NCI-H2081 treated with DMSO at 0.1 percent for 48 hours (cell line): Measurements from ENCODE around the gene MRGPRX4.
"Not testable (repeated sequence)": the region's sequence is repeated elsewhere in the genome, so short reads cannot be mapped to it uniquely, and the experiment has no call there.

Experiments
- DNase-seq: peaks from one replicate; lab custom pipeline; 2025; lab: John Stamatoyannopoulos, UW

Gene MRGPRX4

DNA sequence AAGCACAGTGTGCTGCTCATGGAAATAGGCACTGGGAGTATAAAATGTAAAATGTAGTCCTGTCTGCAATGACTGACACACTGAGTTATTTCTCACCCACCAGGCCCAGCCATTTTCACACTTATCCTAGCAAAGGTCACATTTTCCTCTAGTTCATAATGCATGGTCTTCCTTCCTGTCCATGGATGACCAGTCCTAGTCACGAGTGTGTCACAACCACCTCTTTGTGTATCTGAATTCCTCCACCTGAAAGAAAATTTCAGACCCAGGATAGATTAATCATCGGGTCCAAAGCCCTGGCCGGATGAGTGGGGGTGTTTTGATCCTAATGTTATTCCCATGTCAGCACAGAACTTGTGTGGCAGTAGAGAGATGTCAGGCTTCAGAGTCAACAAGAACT is at the start of gene MRGPRX4:
Gene MRGPRX4, plus strand, starts transcription at position 172 of the 400 bp plus-strand sequence. CDS start 420 bp downstream, outside the sequence.
- no peak for DNase-seq

DNA sequence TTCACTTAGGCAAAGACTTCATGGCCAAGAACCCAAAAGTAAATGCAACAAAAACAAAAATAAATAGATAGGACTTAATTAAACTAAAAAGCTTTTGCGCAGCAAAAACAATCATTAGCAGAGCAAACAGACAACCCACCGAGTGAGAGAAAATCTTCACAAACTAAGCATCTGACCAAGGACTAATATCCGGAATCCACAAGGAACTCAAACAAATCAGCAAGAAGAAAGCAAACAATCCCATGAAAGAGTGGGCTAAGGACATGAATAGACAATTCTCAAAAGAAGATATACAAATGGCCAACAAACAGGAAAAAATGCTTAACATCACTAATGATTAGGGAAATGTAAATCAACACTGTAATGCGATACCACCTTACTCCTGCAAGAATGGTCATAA is 41.5 kb upstream of the MRGPRX4 start:
- DNase-seq: not testable (repeated sequence)

DNA sequence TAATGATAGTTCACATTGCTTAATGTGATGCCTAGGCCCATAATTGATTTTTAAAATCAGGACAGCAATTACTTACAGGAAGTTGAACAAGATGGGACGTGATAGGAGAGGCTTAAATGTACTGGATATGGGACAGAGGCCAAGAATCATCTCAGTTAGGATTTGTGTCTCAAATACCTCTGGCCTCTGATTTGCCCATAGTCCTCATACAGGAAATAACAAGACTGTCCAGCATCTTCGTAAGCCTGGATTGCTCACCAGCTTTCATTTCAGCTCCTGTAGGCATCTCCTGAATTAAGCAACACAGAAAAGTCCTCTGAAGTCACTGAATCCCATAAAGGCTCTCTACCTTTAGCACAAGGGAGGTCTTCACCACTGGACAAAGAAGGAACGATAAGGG is 40.3 kb upstream of the MRGPRX4 start, which contains the start of gene MRGPRX3:
Gene MRGPRX3, plus strand, starts transcription at position 231 of the 400 bp plus-strand sequence. CDS start 4,632 bp downstream, outside the sequence.
- no peak for DNase-seq

DNA sequence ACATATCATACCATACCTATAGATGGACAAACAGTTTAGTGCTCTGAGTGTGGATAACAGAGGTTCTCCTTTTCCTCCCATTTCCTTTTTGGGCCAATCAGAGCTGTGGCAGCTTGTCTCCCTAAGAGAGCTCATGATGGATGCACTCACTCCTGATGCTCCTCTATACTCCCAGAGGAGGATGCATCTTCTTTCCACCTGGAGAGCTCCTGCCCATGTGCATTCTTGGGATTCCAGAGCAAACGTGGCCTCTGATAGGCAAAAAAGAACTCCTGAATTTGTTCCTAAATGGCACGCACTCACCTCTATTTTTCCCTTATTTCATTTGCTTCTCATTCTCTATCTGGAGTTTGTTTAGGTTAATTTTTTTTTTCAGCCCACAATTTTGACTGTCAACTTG is 37.3 kb upstream of the MRGPRX4 start:
- DNase-seq: no peak

DNA sequence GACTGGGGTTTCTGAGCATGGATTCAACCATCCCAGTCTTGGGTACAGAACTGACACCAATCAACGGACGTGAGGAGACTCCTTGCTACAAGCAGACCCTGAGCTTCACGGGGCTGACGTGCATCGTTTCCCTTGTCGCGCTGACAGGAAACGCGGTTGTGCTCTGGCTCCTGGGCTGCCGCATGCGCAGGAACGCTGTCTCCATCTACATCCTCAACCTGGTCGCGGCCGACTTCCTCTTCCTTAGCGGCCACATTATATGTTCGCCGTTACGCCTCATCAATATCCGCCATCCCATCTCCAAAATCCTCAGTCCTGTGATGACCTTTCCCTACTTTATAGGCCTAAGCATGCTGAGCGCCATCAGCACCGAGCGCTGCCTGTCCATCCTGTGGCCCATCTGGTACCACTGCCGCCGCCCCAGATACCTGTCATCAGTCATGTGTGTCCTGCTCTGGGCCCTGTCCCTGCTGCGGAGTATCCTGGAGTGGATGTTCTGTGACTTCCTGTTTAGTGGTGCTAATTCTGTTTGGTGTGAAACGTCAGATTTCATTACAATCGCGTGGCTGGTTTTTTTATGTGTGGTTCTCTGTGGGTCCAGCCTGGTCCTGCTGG is 35.3 kb upstream of the MRGPRX4 start:
- no peak for DNase-seq

DNA sequence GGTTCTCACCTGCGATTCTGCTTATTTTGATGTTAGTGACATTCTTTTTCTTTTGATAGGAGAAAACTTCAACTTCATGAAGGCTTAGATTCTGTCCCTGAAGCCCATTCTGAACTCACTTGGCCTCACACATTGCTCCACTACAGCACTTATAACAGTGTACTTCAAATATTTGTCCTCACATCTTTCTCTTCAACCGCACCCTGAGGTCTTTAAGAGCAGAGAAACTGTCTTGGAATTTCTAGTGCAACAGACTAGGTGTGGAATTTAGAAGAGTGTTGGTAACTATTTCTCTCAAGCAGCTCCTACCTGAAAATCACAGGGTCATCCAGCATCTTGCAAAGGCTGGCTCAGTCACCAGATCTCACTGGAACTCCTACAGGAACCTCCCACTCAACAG is 32.5 kb upstream of the MRGPRX4 start:
- no peak for DNase-seq

DNA sequence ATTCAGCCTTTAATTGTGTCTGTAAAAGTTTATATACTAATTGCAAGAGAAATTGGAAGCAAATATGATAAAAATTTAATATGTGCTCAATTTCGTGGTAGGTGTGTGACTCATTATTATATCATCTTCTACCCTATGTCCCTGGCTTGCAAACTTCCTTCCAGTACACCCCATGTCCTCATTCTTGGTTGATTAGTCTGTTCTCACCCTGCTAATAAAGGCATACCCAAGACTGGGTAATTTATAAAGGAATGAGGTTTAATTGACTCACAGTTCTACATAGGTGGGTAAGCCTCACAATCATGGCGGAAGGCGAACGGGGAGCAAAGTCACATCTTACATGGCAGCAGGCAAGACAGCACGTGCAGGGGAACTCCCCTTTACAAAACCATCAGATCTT is 28.4 kb upstream of the MRGPRX4 start:
- no peak for DNase-seq

DNA sequence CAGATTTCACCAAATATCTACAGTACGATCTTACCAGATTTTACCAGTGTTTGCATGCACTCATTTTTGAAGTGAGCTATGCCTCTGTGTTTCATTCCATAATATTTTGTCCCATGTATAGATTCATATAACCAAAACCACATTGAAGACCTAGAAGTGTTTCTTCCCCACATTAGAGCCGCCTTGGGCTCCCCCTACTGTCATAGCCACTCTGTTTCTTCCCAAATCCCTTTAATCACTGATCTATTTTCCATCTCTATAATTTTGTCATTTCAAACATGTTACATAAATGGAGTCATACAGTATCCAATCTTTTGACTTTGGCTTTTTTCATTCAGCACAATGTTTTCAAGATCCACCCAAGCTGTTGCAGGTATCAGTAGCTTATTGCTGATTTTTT is 27.6 kb upstream of the MRGPRX4 start:
- no peak for DNase-seq

DNA sequence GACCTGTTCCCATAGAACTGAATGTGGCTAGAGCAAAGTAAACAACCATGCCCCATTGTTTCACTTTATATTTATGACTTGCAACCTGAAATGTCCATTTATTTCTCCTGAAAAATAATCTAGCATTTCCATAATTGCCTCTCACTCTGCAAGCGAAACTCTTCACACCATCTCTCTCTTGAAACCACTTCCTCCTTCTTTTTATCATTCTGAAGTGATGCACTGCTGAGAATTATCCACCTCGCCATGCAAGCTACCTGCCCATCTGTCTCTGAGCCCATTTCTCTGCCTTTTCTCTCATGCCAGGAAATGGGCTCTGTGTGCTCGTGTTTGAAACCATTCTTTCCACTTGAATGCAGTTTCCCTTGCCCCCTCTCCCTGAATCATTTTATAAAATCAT is 26.8 kb upstream of the MRGPRX4 start:
- no peak for DNase-seq

DNA sequence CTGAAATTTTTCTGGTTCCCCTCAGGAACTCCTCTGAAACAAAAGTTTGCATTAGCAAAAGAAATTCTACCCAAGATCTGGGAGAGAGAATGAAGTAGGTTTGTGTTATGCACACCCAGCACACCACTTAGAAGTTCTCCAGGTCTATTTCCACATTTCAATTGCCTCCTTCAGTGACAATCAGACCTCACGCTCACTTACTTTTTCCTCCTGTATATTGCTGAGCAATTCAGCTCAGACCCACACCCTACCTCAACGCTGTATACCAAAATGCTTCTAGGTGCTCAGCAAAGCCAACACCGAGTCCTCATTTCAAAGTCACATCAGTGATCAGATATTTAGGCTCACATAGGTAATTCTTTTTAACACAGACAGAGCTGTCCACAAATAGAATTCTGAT is 21.1 kb upstream of the MRGPRX4 start:
- no peak for DNase-seq

DNA sequence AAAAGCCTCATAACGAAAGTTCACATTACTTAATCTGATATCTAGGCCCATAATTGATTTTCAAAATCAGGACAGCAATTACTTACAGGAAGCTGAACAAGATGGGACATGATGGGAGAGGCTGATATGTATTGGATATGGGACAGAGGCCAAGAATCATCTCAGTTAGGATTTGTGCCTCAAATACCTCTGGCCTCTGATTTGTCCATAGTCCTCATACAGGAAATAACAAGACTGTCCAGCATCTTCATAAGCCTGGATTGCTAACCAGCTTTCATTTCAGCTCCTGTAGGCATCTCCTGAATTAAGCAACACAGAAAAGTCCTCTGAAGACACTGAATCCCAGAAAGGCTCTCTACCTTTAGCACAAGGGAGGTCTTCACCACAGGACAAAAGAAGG is 4.3 kb upstream of the MRGPRX4 start:
- DNase-seq: no peak

DNA sequence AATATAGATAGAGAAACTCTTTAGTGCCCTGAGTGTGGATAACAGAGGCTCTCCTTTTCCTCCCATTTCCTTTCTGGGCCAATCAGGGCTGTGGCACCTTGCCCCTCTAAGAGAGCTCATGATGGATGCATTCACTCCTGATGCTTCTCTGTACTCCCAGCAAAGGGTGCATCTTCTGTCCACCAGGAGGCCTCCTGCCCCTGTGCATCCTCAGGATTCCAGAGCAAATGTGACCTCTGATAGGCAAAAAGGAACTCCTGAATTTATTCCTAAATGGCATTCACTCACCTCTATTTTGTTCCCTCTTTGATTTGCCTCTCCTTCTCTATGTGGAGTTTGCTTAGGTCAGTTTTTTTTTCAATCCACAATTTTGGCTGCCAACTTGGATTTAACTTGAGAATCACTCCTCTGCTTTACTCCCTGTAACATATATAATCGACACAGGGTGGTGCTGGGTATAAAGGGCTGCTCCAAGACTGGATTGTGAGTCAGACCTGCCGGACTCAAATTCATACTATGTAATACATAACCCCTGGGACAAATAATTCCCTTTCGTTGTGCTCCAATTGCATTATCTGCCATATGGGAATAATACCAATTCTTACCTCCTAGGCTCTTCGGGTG is 1.1 kb upstream of the MRGPRX4 start:
- DNase-seq: no peak

DNA sequence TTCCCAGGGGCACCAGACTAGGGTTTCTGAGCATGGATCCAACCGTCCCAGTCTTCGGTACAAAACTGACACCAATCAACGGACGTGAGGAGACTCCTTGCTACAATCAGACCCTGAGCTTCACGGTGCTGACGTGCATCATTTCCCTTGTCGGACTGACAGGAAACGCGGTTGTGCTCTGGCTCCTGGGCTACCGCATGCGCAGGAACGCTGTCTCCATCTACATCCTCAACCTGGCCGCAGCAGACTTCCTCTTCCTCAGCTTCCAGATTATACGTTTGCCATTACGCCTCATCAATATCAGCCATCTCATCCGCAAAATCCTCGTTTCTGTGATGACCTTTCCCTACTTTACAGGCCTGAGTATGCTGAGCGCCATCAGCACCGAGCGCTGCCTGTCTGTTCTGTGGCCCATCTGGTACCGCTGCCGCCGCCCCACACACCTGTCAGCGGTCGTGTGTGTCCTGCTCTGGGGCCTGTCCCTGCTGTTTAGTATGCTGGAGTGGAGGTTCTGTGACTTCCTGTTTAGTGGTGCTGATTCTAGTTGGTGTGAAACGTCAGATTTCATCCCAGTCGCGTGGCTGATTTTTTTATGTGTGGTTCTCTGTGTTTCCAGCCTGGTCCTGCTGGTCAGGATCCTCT is 709 bp downstream of the MRGPRX4 start:
- no peak for DNase-seq

DNA sequence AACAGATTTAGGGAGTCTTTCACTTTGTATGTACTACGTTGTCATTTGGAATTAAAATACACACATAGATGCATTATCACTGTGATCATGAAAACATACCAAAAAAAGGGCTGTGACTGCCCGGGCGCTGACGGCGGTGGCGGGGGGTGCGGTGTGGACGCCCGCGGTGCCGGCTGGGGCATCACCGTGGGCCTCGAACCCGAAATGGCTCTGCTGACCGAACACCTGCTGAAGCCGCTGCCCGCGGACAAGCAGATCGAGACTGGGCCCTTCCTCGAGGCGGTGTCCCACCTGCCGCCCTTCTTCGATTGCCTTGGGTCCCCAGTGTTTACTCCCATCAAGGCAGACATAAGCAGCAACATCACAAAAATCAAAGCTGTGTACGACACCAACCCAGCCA is 16.2 kb downstream of the MRGPRX4 start:
- DNase-seq: no peak

DNA sequence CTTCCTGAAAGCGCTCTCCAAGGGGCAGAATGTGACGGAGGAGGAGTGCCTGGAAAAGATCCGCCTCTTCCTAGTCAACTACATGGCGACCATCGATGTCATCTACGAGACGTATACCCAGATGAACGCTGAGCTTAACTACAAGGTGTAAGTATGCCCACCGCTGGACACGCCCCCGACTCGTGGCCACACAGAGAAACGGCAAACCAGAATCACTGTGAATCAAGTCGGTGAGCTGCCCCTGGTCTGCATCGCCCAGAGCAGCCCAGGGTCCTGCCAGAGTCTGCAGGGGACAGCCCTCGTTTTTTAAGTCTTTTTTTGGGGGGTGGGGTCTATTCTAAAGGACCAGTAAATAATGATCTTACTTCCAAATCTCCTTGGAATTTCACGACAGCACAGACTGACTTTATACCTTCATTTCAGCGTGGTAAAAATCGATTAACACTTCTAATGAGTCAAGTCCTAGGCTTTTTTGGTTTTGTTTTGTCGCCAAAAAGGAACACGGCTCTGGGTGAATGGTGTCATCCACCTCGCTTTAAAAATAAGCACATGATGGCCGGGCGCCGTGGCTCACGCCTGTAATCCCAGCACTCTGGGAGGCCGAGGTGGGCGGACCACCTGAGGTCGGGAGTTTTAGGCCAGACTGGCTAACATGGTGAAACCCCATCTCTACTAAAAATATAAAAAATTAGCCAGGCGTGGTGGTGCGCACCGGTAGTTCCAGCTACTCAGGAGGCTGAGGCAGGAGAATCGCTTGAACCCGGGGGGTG is 17.0 kb downstream of the MRGPRX4 start:
- DNase-seq: not testable (repeated sequence)

DNA sequence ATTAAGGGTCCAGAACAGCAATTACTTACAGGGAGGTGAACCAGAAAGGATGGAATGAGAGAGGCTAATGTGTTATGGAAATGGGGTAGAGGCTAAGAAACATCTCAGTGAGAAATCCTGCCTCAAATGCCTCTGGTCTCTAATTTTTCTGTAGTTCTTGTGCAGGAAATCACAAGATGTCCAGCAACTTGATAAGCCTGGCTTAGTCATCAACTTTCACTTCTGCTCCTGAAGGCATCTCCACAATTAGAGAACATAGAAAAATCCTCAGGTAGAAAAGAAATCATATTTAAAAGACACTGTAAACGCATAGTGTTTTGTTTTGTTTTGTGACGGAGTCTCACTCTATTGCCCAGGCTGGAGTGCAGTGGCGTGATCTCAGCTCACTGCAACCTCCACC is 18.7 kb downstream of the MRGPRX4 start:
- DNase-seq: no peak

DNA sequence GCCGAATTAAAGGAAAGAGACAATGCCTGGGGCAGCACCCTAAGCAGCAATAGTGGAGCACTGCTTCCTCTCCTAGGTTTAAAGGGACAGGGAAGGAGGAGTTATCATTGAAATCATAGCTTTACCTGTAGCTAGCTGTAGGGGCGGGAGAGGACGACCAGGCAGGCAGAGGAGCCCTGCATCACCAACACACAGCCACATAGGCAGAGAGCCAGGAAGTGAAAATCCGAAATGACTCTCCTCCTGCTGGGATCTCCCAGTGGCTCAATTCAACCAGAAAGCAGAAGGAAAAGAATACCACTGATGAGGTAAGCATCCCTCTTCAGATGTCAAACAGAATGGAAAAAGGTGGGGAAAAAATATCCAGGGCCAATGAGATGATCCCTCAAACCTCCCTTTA is 20.4 kb downstream of the MRGPRX4 start:
- no peak for DNase-seq

DNA sequence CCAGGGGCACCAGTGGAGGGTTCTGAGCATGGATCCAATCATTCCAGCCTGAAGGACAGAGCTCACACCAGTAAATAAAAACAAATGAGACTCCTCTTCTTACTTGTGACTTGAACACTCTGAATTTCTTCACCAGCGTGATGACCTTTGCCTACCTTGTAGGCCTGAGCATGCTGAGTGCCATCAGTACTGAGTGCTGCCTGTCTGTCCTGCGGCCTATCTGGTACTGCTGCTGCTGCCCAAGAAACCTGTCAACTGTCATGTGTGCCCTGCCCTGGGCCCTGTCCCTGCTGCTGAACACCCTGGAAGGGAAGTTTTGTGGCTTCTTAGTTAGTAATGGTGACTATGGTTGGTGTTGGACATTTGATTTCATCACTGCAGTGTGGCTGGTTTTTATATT is 23.9 kb downstream of the MRGPRX4 start:
- DNase-seq: no peak

DNA sequence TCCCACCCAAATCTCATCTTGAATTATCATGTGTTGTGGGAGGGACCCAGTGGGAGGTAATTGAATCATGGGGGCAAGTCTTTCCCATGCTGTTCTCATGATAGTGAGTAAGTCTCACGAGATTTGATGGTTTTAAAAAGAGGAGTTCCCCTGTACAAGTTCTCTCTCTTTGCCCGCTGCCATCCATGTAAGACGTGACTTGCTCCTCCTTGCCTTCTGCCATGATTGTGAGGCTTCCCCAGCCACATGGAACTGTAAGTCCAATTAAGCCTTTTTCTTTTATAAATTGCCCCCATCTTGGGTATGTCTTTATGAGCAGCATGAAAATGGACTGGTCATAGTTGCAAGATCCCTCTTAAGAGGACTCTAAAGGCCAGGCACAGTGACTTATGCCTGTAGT is 25.1 kb downstream of the MRGPRX4 start:
- DNase-seq: not testable (repeated sequence)

DNA sequence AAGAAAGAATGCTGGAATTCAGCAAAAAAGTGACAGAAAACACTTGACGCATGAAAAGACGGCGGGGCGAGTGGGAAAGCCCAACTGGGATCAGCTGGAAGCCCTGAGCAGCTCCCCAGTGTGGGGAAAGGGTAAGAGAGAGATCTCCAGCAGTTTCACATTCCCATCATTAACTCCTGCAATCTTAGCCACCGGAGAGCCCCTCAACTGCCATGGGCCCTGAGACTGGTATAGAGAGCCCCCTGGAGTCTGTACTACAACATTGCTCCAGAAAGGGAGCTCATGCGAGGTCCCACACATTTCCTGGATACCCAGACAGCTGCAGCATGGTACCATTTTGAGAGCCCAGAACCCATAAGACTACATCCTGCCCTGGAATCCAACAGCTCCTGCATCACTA is 31.1 kb downstream of the MRGPRX4 start:
- DNase-seq: no peak

DNA sequence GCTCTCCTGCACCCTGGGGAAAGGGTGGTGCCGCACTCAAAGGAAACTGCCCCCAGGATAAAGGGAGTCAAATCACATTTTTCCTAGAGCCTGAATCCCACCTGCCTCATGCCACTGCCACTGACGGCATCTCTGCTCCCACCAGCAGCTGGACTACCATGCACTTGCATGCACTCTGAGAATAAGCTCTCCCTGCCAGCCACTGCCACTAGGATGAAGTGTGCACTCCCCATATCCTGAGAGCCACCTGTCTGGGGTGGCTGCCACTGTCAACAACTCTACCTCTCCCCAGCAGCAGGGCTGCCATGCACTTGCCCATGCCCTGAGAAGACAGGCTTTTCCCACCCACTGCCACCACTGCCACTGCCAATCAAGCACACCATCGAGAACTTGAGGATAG is 31.6 kb downstream of the MRGPRX4 start:
- no peak for DNase-seq

DNA sequence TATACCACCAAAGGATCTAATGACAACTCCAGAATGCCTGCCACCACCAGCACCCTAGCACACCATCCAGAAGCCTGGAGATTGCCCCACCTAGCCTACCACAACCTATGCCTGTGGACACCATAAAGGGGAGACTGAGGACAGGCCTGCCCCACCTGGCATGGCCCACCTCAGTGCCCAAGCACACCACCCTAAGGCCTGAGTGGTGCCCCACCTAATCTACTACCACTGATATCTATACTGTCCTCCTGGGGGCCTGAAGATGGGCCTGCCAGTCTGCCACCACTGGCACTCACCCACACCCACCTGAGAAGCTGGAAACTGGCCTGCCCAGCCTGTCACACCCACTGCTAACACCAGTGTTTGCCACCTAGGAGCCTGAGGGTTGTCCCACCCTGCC is 32.1 kb downstream of the MRGPRX4 start:
- DNase-seq: no peak

DNA sequence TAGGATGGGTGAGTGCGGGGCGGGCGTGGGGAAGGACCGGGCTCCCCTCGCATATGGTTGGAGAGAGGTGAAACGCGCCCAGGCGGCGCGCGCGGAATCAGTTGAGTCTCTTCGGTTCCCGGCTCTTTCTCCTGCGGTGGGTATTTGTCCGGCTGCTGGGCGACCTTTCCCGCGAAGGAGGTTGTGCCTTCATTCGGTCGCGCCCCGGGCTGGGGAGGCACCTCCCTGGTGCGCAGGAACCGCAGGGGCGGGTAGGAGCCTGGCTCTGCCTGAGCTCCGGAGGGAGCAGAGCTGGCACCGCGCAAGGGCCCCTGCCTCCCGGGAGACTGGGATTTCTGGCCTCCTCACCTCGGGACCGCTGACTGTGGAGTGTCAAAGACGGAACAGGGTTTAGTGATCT is 36.4 kb downstream of the MRGPRX4 start:
- no peak for DNase-seq
